Esophagus squamous epithelium (tissue), 4 donors: Measurements from ENCODE around the gene CDK5RAP2.

Experiments used
- CTCF ChIP-seq, 6 experiments: fragments of 450-650 bp in 4 of 6; fragments of 200-600 bp in 2 of 6; sonication (generic) in 2 of 6; IDR thresholded peaks; one replicate each; pipeline ENCODE4 v1.5.1; 2016 to 2019; ENCODE audit warnings: antibody characterized with exemption in 6 of 6, mild to moderate bottlenecking in 4 of 6, moderate library complexity in 4 of 6
- POLR2A ChIP-seq, 4 donors: fragments of 450-650 bp; IDR thresholded peaks; one replicate each; pipeline ENCODE4 v1.6.1; 2017; ENCODE audit warnings: antibody characterized with exemption in 4 of 4, mild to moderate bottlenecking in 4 of 4, moderate library complexity in 3 of 4

GRCh38 chr9:120381839-120382238 lies 198.1 kb downstream of the CDK5RAP2 start:
- TF ChIP-seq CTCF (IDR thresholded peaks at IDR 0.05) (no peak), POLR2A (IDR thresholded peaks at IDR 0.05) (no peak)
